H9 (cell line): ENCODE data around the gene ABCA4. TPM values are rescaled to one million over a fixed set of nuclear protein-coding genes. Genes with fewer than 3 reads are reported as not detected.

Experiments used
- total RNA-seq: library from RNA; stranded (reverse); gene quantifications from 2 replicates; pipeline ENCODE4 v1.2.1, GENCODE V29; 2021

The ABCA4 gene
- total RNA-seq, 1 experiment from 2014 or later: not detected

Other genes starting within 250 kb of the ABCA4 start
- gene DNTTIP2, start 241.9 kb downstream of the ABCA4 start, total RNA-seq: 96.0 and 101 TPM in 2 replicates
- gene GCLM, start 211.7 kb downstream of the ABCA4 start, total RNA-seq: 14.9 and 15.4 TPM in 2 replicates
- gene ARHGAP29, start 116.4 kb upstream of the ABCA4 start, total RNA-seq: 1.0 and 1.3 TPM in 2 replicates